Left renal pelvis (tissue), 4 donors: ENCODE measurements around the gene SPATA33. TPM values are rescaled to one million over a fixed set of nuclear protein-coding genes. Genes with fewer than 3 reads are reported as not detected.

ENCODE experiments used
- DNase-seq, 4 donors: peaks; one replicate each; pipeline ENCODE4 v3.0.0-alpha.2; 2013; ENCODE audit warnings: low read depth in 4 of 4, low spot score in 3 of 4
- polyA plus RNA-seq, 4 donors: library from polyadenylated mRNA; unstranded; fragments of 120-200 nt; gene quantifications; one replicate each; pipeline ENCODE4 v1.2.1, GENCODE V29; 2013; ENCODE audit not compliant: insufficient read length in 4 of 4

Gene SPATA33
- 10 to 100 TPM in 3 of 4 donors, 1 to 10 TPM in 1; 7.6 to 16.4 (median 15.2) TPM for polyA plus RNA-seq

- DNase-seq: peak; percentile 75 to 82 (median 78)
Measured at GRCh38 chr16:89657442-89658220, at the start of gene SPATA33, which contains the start of gene CHMP1A. Gene SPATA33 (plus strand): TSS chr16:89657836. CDS start chr16:89657912, 76 bp downstream. Gene CHMP1A (minus strand): TSS chr16:89657708. CDS start chr16:89657588, 120 bp downstream.

DNA sequence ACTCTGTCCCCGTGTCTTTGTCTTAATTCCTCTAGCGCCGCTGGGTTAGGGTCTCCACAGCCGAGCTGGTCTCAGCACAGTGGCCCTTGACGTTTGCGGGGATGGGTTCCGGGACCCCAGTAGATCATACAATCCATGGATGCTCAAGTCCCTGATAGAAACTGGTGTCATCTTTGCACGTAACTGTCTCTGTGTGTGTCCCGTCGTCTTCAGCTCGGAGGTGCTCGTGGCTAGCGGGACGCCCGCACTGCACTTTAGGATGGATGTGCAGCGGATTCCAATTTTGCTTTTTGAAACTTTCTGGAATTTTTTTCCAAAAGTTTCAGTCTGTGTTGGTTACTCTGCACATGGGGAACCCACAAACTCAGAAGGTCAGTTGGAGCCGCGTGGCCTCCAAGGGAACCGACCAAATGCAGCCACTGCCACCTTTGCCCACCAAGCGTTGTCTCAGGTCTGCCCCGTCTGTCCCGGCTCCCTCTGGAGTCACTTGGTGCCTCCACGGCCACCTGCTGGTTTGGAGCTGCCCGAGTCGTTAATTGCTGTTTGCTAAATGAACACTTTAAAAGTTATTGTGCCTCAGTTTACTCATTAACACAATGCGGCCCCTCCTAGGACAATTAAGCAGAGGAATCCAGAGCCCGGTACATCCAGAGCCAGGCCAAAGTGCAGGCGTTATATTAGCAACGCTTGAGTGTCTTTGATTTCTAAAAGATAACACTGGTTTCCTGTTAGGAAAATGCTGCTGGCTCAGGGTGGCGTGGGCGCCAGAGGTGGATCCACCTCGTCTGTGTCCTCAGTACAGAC is 49.5 kb upstream of the SPATA33 start:
- DNase-seq: no peak

DNA sequence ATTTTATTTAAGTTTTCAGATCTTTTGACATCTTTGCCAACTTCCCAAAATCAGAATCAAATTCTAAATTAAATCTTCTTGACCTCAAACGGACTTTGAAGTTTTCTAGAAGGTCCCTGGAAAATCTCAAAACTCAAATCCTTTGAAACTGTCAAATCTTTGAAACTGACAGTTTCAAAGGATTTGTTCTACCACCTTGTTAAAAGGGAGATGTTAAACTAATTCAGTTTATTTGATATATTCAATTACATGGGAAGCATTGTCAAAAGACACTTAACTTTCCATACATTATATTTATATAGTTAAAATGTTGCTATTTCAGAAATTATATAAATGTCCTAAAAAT is 47.6 kb upstream of the SPATA33 start:
- no peak for DNase-seq

GRCh38 chr16:89612415-89613166 is 45.0 kb upstream of the SPATA33 start:
- DNase-seq: no peak

DNA sequence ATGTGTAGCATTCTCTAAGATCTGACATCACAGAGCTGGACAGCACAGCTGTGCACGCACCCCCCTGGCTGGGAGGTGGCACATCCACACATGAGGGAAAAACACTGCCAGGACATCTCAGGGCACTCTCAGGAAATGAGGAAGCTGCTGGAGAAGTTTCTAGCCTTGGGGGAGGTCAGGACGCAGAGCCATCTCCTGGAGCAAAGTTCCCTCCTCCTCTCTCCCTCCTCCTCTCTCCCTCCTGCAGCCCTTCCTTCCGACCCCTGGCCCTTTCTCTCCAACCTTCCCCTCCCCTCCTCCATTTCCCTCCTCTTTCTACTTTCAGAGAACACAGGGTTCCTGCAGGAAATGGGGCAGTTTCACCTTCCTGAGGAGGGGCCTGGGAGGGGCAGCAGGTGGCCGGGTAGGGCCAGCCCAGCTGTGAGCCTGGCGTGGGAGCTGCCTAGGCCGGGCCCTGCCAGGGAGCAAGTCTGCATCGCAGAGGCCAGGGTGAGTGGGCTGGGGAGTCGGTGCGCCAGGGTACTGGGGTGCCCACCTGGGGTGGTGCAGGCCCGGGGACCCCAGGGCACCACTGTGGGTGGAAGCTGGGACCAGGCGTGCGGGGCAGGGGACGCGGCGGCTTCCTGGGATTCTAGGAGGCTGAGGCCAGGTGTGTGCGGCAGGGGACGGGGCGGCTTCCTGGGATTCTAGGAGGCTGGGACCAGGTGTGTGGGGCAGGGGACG is 44.2 kb upstream of the SPATA33 start, which contains the start of gene DPEP1:
TSS of gene DPEP1 (plus strand) at position 412 of the 723 bp plus-strand sequence. CDS start 16,769 bp downstream, outside the sequence.
- peak in 1 of 4 donors; percentile 43 for DNase-seq

DNA sequence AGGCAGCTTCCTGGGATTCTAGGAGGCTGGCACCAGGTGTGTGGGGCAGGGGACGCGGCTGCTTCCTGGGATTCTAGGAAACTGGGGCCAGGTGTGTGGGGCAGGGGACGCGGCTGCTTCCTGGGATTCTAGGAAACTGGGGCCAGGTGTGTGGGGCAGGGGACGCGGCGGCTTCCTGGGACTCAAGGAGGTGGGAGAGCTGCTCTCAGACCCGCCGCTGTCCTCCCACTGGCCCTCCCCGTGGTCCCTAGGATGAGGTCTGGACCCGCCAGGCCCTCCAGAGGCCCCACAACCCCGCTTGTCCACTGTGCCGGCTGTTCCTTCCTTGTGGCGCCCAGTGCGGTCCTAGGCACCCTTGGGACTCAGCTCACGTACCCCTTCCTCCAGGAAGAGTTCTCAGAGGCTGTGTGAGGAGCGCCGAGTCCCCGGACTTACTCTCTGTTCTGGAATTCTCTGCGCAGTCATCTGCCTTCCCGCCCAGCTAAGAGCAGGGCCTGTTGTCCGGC is 43.6 kb upstream of the SPATA33 start:
- no peak for DNase-seq

- no peak for DNase-seq
Measured at GRCh38 chr16:89615176-89615575, 42.5 kb upstream of the SPATA33 start.

DNA sequence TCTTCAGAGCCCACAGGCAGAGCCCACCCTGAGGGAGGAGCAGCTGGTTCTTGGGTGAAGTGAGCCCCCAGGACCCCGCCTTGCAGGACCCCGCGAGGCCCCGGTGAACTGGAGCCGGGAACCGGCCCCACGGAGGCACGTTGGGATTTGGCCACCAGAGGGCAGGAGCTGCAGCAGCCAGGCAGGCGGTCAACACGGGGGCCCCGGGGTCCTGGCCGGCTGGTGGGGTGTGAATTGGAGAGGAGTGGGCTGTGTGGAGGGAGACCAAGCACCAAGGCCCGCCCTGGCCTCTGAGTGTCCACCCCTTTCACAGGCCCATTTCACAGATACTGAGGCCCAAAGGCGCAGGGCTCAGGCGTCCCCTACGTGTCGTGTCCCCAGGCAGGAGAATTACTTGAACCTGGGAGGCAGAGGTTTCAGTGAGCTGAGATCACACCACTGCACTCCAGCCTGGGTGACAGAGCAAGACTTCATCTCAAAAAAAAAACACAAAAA is 42.0 kb upstream of the SPATA33 start:
- DNase-seq: no peak

DNA sequence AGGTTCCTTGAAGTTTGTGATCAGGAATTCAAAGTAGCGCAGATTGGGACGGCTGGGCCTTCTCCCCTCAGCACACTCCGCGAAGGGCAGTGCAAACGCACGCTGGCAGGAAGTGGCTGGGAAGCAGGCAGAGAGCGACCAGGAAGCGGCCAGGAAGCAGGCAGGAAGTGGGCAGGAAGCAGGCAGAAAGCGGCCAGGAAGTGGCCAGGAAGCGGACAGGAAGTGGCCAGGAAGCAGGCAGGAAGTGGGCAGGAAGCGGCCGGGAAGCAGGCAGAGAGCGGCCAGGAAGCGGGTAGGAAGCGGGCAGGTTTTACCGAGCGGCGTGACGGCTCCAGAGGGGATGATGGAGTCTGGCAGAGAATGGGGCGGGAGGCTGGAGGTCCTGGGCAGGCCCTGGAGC is 41.0 kb upstream of the SPATA33 start:
- DNase-seq: no peak

- no peak for DNase-seq
Measured at GRCh38 chr16:89617036-89617435, 40.6 kb upstream of the SPATA33 start.

- DNase-seq: no peak
Measured at GRCh38 chr16:89618109-89618998, 39.3 kb upstream of the SPATA33 start.

- DNase-seq: no peak
Measured at GRCh38 chr16:89619840-89620239, 37.8 kb upstream of the SPATA33 start.

- no peak for DNase-seq
Measured at GRCh38 chr16:89620406-89620841, 37.2 kb upstream of the SPATA33 start.

- DNase-seq: no peak
Measured at GRCh38 chr16:89621136-89621697, 36.4 kb upstream of the SPATA33 start.

DNA sequence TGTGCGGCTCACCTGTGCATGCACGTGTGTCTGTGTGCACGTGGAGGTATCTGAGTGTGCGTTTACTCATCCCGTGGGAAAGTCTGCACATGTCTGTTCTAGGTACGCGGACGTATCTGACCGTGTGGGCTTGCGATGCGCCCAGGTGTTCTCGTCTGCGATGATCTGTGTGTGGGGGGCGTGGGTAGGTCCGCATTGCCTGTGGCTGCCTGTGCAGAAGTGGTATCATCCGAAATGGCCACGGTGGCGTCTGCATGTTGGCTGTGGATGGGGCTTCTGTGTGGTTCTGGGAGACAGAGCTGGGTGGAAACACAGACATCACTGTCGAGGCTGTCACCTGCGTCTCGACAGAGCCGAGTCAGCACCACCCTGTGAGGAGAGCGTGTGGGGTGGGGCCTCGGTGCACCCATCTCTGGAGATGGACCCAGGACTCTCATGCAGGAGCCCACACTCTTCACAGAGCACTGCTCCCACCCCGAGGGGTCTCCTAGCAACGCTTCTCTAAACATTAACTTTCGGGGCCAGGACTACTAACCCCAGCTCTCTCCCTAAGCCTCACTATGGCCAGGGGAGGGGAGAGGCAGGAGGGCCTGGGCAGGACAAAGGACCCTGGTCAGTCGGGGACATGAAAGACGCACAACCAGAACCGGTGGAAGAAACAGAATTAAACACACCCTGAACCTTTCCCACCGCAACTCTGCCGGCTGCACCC is 35.8 kb upstream of the SPATA33 start:
- DNase-seq: no peak

GRCh38 chr16:89623511-89624261 is 34.0 kb upstream of the SPATA33 start:
- DNase-seq: no peak
